ENCODE results near the gene RPP14.
"Not testable (repeated sequence)": the region's sequence is repeated elsewhere in the genome, so short reads cannot be mapped to it uniquely, and the experiment has no call there.

Gene RPP14

GRCh38 chr3:58333206-58334012 lies 27.4 kb downstream of the RPP14 start:
- DNase-seq, result peak; percentile 16

GRCh38 chr3:58334013-58334321 lies 27.9 kb downstream of the RPP14 start:
- no peak for DNase-seq

GRCh38 chr3:58334506-58334884 lies 28.4 kb downstream of the RPP14 start:
- DNase-seq, result no peak

- DNase-seq, result no peak
Observed at GRCh38 chr3:58335652-58335947, 29.6 kb downstream of the RPP14 start.

- no peak for DNase-seq
Observed at GRCh38 chr3:58336135-58336882, 30.3 kb downstream of the RPP14 start.

- no peak for DNase-seq
Observed at GRCh38 chr3:58337190-58337589, 31.1 kb downstream of the RPP14 start.

GRCh38 chr3:58339146-58339545 lies 33.1 kb downstream of the RPP14 start:
- not testable (repeated sequence) for DNase-seq

GRCh38 chr3:58340594-58341244 lies 34.7 kb downstream of the RPP14 start:
- no peak for DNase-seq

- DNase-seq, result no peak
Observed at GRCh38 chr3:58341376-58341775, 35.3 kb downstream of the RPP14 start.

- DNase-seq, result no peak
Observed at GRCh38 chr3:58342676-58343075, 36.6 kb downstream of the RPP14 start.

- no peak for DNase-seq
Observed at GRCh38 chr3:58345457-58345856, 39.4 kb downstream of the RPP14 start.

GRCh38 chr3:58346368-58346767 lies 40.3 kb downstream of the RPP14 start:
- no peak for DNase-seq

- no peak for DNase-seq
Observed at GRCh38 chr3:58347984-58348383, 41.9 kb downstream of the RPP14 start.

- DNase-seq, result no peak
Observed at GRCh38 chr3:58349792-58350626, 44.0 kb downstream of the RPP14 start.

- no peak for DNase-seq
Observed at GRCh38 chr3:58350627-58351013, 44.6 kb downstream of the RPP14 start.

- no peak for DNase-seq
Observed at GRCh38 chr3:58351920-58352319, 45.9 kb downstream of the RPP14 start.

- no peak for DNase-seq
Observed at GRCh38 chr3:58352626-58353025, 46.6 kb downstream of the RPP14 start.

- DNase-seq, result no peak
Observed at GRCh38 chr3:58353722-58354553, 47.9 kb downstream of the RPP14 start.

GRCh38 chr3:58355179-58355578 lies 49.1 kb downstream of the RPP14 start:
- DNase-seq, result no peak

GRCh38 chr3:58356054-58356453 lies 50.0 kb downstream of the RPP14 start:
- DNase-seq, result no peak

GRCh38 chr3:58357402-58357801 lies 51.4 kb downstream of the RPP14 start:
- DNase-seq, result no peak

- no peak for DNase-seq
Observed at GRCh38 chr3:58358092-58358491, 52.0 kb downstream of the RPP14 start.
